ENCODE data around the gene LOX.

DNA sequence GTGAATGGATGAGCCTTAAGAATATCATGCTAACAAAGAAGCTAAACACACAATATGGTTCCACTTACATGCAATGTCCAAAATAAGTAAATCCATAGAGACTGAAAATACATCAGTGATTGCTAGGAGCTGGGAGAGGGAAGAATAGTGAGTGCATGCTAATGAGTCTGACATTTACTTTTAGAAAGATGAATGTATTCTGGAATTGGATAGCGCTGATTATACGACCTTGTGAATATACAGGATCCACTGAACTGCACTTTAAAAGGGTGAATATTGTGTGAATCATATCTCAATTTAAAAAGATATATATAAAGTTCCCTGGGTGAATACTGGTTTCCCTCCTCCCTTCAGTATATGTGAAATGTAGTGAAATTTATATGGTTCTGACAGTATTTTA is 46.2 kb downstream of the LOX start:
- TF ChIP-seq, protein P1, sequence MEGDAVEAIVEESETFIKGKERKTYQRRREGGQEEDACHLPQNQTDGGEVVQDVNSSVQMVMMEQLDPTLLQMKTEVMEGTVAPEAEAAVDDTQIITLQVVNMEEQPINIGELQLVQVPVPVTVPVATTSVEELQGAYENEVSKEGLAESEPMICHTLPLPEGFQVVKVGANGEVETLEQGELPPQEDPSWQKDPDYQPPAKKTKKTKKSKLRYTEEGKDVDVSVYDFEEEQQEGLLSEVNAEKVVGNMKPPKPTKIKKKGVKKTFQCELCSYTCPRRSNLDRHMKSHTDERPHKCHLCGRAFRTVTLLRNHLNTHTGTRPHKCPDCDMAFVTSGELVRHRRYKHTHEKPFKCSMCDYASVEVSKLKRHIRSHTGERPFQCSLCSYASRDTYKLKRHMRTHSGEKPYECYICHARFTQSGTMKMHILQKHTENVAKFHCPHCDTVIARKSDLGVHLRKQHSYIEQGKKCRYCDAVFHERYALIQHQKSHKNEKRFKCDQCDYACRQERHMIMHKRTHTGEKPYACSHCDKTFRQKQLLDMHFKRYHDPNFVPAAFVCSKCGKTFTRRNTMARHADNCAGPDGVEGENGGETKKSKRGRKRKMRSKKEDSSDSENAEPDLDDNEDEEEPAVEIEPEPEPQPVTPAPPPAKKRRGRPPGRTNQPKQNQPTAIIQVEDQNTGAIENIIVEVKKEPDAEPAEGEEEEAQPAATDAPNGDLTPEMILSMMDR (IDR thresholded peaks at IDR 0.05; ENCODE audit: insufficient read depth, low read length), result no peak
- TF ChIP-seq POLR2AphosphoS5 (IDR thresholded peaks at IDR 0.05; ENCODE audit: low read depth) (no peak), GABPA (IDR thresholded peaks at IDR 0.05; ENCODE audit: low read depth) (no peak), SPI1 (IDR thresholded peaks at IDR 0.05; ENCODE audit: borderline replicate concordance, low read depth) (no peak)
- TF ChIP-seq, protein P2, sequence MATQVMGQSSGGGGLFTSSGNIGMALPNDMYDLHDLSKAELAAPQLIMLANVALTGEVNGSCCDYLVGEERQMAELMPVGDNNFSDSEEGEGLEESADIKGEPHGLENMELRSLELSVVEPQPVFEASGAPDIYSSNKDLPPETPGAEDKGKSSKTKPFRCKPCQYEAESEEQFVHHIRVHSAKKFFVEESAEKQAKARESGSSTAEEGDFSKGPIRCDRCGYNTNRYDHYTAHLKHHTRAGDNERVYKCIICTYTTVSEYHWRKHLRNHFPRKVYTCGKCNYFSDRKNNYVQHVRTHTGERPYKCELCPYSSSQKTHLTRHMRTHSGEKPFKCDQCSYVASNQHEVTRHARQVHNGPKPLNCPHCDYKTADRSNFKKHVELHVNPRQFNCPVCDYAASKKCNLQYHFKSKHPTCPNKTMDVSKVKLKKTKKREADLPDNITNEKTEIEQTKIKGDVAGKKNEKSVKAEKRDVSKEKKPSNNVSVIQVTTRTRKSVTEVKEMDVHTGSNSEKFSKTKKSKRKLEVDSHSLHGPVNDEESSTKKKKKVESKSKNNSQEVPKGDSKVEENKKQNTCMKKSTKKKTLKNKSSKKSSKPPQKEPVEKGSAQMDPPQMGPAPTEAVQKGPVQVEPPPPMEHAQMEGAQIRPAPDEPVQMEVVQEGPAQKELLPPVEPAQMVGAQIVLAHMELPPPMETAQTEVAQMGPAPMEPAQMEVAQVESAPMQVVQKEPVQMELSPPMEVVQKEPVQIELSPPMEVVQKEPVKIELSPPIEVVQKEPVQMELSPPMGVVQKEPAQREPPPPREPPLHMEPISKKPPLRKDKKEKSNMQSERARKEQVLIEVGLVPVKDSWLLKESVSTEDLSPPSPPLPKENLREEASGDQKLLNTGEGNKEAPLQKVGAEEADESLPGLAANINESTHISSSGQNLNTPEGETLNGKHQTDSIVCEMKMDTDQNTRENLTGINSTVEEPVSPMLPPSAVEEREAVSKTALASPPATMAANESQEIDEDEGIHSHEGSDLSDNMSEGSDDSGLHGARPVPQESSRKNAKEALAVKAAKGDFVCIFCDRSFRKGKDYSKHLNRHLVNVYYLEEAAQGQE (IDR thresholded peaks at IDR 0.05; ENCODE audit: insufficient replicate concordance, low read depth), result no peak

Measured in HL-60 (cell line).